ENCODE results near the gene FBXO30.

Gene FBXO30

DNA sequence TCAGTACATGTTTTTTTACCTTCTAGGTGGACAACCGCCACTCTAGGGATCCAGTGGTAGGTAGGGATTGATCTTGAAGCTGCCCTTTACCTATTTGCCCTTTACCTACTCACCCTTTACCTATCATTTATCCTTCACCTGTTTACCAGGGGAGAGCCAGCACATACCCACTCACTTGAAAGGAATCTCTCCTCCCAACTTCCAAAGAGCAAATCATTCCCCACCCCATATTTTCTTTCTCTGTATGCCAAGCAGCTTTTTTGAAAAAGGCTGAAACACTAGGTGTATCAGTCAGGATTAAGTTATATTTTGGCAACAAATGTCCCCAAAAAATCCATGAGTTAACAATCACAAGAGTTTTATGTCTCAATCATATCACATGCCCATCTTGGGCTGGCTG lies 68.7 kb downstream of the FBXO30 start:
- no peak for FAIRE-seq

GRCh38 chr6:145744619-145745018 lies 70.0 kb downstream of the FBXO30 start:
- FAIRE-seq = no peak
